ENCODE measurements around the gene SLC39A1. TPM values are rescaled to one million over a fixed set of nuclear protein-coding genes. Genes with fewer than 3 reads are reported as not detected.

The SLC39A1 gene
- total RNA-seq, 1 donor from 2014 or later, result 62.6 TPM

DNA sequence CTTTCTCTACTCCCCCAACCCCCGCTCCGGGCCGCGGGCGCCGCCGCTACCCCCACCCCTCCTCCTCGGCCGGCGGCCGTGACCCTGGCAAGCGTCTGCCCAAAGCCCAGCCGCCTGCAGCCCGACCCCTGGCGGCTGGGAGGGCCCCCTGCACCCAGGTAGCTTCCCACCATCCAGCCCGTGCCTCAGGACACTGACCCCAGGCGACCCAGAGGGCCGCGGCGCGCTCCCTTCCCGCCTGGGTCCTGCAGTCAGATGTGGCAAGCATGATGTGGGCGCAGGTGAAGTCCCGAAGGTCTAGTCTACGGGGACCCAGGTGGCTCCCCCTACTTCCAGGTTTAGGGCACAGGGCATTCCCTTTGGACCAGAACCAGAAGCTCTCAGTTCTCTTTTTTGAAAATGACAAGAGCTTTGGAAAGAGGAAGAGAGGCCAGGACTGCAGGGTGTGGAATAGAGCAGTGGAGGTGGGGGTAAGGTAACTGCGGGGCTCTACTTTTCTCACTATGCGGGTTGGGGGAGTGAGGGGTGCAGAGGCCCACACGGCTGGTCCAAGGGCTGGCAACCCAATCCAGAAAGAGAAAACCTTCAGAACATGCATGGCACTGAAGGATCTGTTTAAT is 16.6 kb downstream of the SLC39A1 start, which contains the start of gene DENND4B:
Gene DENND4B, minus strand, starts transcription at position 97 of the 620 bp plus-strand sequence. CDS start 2,344 bp downstream, outside the sequence.
- peak; percentile 85 for DNase-seq (ENCODE audit: low spot score)

DNA sequence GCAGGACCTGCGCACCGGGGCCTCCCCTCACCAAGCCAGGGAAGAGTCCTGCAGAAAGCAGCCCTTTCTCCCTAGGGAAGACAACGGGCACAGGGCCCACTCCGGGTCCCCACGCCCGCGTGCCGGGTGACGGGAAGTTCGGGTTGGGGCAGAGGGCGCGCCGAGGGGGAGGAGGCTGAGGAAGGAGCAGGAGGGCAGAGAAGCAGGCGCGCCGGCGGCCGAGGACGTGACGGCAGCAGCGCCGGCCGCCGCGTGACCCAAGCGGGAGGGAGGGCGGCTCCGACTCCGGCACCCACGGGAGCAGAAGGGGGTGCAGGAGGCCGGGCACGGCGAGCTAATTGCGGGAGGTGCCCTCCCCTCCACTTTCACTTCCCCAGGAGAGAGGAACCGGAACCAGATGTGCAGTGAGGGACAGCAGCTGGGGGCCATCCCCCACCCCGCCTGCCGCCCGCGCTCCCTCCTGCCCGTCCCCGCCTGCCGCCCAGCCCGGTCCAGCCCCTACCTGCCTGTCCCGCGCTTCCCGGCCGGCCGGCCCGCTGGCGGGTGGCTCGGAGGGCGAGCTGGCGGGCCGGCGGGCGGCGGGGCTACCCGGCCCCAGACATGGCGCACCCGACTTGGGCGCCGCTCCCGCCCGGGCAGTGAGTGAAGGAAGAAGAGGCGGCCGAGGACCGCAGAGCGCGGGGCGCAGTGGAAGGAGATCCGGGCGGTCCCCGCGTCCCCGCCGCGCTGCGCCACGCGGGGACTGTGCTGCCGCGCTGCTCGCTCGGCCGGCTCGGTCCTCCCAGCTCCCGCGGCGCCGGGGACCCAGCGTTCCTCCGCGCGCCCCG is 17.3 kb downstream of the SLC39A1 start:
- DNase-seq (ENCODE audit: low spot score), result peak; percentile 85

DNA sequence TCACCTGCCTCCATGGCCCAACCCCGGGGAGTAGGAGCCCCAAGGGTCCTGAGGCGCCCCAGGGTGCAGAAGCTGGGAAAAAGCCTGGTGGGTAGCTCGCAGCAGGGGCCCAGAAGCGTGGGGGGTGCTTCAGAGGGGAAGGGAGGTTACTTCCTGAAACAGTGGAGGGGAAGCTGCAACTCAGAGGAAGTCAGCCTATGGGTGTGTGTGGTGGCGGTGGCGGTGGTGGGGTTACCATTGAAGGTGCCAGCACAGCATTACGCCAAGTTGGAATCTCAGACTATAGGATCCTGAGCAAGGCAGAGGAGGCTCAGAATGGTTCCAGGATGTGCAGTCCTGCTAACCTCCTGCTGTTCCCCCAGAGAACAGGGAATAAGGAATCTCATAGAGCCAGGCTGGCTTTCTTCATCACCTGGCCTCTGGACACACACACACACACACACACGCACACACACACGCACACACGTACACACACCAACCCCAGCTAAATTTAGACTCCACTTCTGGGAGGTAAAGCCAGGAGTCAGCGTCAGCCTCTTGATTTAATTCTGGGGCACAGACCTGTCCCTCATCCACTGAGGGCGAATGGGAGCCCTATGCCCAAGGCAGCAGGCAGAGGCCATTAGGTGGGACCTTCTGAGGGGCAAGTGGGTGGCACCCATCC is 18.1 kb downstream of the SLC39A1 start:
- DNase-seq (ENCODE audit: low spot score), result peak; percentile 68

DNA sequence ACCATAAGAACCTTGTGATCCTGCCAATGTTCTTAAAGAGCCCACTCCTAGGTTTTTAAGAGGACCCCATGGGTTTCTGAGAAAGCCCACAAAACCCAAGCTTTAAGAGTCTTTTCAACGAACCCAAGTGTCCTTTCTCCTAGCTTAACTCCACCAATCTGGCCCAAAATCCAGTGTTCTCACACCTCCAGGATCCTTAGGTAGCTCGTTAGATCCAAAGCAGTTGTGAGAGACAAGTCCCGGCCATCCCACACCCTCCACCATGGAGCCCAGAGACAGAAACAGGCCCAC is 18.6 kb downstream of the SLC39A1 start:
- no peak for DNase-seq (ENCODE audit: low spot score)

DNA sequence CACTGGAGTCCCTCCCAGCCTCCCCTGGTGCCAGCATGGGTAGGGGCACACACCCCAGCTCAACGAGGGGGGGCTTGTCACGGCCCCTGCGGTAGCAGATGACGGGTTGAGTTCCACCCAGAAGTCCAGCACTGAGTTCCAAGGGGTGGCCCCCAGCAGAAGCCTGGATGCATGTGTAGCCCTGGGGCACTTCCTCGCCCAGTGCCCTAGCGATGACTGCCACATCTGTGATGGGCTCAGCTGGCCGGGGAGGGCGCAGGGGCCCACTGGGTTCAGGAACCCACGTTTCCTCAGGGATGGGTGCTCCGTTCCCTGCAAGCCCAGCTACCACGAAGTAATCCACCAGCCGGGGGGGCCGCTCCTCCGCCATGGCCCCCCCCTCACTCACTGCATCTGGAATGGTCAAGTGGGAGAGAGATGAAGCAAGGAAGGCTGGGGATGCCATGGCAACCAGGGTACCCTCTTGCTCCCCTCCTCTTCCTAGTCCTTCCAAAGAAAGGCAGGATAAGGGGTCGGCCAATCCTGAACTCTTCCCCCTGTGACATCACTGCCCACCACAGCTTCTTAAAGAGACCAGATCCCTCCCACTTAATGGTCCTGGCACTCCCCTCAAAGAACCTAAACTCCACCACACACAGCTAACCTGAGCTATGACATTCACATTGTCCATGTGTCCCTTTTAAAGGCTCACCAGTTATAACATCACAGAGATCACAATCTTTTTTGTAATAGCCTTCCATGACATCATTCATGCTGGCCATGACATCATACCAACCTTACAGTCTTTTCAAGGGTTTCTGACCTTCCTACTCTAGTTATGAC is 19.1 kb downstream of the SLC39A1 start:
- DNase-seq (ENCODE audit: low spot score), result no peak

DNA sequence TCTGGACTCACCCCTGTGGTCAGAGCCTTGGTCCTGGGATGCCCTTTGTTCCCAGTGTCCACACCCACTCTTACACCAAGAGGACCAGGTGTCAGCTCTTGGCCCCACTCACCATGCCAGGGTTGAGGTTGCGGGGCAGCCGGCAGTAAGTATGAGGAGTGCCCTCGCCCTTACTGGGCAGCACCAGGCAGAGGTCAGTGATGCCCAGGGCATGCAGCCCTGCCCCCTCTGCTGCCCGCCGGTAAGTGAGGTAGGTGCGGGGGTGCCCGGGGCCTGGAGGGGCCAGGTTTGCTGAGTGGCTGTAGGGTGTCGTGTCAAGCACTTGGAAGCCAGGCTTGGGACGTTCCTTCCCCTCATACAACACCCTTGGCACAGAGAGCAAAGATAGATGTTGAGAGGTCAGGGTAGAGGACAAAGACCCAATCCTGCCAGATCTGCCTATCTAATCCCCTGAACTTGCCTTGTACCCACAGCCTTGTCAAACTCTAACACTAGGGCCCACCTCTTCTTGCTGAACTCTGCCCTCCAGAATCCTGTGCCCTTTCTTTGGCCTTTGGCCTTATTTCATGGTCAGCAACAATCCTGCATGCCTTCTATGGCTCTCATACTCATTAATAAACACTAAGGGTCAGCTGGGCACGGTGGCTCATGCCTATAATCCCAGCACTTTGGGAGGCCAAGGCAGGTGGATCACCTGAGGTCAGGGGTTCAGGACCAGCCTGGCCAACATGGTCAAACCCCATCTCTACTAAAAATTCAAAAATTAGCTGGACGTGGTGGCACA is 20.4 kb downstream of the SLC39A1 start:
- DNase-seq (ENCODE audit: low spot score), result no peak

DNA sequence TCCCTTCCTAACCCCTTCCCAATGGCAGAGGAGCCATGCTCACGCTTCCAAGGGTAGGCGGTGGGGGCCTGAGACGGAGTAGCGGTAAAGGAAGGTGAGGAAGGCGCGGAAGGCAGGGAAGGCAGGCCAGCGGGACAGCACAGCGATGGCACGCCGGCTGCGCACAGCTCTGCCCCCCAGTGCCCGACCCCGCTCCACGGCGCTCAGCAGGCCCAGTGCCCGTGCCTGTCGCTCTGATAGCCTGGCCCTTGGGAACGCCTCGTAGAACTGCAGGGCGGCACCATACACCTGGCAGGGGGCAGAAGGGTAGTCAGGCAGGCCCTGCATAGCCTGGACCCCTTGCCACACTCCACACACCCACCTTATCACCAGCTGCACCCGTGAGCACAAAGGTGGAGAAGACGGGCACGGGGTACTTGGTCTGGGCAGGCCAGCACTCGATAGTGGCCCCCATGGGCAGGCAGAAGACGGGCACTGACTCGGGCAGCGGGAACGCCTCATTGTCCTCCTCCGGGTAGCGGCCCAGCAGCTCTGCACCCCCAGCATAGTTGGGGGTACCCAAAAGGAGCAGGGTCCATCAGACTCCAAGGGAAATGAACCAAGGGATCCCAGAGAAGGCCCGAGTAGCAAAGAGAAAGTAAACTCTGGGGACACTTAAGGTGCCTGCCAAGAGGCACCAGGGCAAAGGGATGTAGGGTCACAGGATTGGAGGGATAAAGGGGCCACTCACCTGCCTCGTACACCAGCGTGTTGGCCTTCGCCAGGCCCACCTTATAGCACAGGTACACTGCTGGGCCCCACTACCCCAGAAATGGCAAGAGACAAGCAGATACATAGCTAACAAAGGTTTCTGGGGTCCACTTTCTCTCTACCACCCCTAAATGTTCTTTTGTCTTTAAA is 21.3 kb downstream of the SLC39A1 start:
- DNase-seq (ENCODE audit: low spot score), result no peak

DNA sequence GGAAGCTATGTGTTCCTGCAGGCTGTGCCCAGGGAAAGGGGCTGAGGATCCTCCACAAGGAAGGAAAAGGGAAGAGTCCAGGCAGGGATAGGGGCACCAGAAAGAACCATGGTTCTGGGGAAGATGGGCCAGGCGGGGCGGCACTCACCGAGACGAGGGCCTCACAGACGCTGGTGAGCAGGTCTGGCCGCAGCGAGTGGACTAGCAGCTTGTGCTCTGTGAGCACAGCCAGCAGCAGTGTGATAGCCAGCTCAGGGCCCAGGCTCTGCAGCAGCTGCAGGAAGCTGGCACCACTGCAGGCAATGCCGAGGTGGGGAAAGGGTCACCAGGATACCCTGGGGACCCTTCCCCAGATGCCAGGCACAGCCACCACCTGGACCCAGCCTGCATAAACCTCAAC is 22.6 kb downstream of the SLC39A1 start:
- no peak for DNase-seq (ENCODE audit: low spot score)

DNA sequence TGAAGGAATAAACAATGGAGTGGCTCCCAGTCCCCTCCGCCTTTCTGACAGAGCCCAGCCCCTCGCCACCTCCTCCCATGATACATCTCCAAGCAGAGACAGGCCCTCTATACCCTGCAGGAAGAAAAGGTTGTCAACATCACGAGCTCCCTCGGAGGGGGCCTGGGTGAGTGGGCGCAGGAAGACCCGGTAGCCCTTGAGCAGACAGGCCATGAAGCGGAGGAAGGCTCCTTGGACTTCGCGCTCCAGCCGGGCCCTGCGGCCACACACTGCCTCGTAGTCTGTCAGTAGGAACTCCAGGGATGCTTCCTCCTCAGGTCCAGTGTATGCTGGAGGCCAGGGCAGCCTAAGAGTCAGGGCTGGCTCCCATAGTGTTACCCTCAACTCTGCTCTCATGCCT is 23.9 kb downstream of the SLC39A1 start:
- DNase-seq (ENCODE audit: low spot score), result no peak

DNA sequence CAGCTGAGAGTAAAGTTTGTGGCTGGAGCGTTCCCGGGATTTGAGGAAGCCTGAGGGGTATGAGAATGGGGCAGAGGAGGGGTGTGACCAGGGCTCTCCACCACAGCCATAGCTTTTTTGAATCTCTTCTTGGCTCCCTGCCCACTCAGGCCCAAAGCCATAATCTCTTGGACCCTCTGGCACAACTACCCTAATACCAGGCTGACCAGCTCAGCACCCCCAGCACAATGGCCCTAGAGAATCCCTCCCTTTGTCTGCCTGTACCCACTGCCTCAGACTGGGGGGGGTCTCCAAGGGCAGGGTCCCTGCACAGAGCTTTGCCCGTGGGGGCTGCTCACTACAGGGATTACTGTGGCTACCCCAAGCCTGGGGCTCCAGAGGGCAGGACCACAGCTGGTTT is 24.3 kb downstream of the SLC39A1 start:
- no peak for DNase-seq (ENCODE audit: low spot score)

DNA sequence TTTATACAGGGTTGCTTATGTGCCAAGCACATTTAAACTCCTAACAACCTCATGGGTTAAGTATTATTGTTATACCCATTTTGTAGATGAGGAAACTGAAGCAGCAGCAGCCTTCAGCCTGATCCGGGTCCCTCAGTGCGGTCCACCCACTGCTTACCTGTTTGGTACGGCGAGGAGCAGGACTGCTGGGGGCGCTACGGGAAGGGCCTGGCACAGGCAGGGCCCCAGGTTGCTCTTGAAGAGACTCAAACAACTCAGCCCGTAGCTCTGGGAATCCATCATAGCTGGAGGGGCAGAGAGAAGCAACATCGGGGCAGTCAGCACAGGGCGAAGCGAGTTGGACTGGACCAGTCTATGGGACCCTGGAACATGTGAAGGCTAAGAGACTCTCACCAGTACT is 26.0 kb downstream of the SLC39A1 start:
- DNase-seq (ENCODE audit: low spot score), result no peak

DNA sequence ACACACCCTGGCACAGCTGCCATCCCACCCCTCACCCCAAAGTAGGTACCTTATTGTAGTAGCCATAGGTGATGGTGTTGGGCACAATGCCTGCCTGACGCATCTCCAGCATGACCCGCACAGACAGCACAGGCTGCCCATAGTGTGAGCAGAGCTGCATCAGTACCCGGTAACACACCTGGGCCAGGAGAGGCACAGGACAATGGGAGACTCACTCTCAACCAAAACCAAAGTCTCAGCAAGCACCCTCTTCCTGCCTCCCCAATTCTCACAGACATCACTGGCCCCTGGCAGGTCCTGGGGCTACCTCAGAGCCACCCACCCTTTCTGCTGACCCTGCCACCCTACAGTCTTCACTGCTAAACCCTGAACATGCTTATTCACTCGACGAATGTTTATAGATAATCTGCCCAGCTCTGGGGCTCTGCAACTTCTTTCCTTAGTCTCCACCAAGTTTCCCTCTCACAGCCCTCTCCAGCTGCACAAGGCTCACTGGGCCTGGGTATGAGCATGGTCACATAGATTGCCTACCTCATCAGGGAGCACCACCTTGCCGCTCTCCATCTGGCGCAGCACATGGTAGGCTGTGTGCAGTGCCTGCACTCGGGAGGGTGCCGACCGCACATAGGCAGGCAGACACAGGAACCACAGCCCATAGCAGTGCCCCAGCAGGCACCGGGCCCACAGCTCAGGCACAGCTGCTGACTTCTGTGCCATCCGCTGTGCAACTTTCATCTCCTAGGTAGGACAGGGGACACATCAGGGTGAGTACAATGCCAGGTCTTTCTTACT is 27.1 kb downstream of the SLC39A1 start:
- no peak for DNase-seq (ENCODE audit: low spot score)

DNA sequence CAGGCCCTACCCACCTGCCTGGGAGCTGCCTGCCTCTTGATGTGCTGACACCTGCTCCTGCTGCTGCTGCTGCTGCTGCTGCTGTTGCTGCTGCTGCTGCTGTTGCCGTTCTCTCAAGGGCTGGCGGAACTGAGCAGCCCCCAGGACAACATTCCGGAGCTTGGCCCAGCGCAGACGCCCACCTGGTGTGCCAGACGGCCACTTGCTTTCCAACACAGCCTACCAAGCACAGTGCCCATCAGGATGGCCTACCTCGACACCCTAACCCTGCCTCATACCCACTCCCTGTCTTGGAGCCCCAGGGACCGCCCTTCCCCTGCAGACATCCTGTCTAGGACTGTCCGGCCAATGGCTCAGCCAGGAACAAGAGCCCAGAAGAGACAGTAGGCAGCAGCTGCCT is 28.6 kb downstream of the SLC39A1 start:
- DNase-seq (ENCODE audit: low spot score), result no peak

DNA sequence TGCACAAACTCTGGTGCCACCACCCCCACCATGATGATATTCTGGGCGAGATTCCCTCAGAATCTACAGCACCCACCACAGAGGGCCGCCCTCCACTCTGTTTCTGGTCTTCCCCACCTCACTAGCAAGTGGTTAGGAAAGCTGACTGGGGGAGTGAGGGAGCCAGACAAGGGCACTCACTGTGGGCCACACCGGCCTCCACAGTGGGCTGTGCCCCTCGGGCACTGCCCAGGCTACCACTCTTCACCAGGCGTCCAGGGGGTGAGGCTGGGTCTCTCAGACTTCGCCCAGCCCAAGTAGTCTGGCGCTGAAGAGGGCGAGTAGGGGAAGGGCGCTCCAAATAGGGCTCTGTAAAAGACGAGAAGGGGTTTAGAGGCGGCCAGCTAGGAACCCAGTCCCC is 29.4 kb downstream of the SLC39A1 start:
- no peak for DNase-seq (ENCODE audit: low spot score)

DNA sequence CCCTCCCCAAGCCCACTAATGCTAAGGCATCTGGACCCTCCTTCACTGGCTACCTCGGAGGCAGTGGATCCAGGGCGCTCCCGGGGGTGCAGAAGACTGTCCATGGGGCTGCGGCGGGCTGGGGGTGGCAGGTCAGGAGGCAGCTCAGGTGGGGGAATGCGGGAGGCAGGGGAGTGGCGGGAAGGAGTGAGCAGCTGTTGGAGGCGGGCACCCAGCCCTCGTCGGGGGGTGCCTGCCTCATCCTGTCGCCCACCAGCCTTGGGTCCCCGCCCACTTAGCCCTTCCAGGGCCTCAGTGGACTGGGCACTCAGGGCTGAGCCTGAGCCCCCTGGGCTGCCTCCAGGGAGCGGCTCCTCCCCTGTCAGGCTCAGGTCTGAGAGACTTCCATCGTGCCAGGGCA is 29.9 kb downstream of the SLC39A1 start:
- no peak for DNase-seq (ENCODE audit: low spot score)

DNA sequence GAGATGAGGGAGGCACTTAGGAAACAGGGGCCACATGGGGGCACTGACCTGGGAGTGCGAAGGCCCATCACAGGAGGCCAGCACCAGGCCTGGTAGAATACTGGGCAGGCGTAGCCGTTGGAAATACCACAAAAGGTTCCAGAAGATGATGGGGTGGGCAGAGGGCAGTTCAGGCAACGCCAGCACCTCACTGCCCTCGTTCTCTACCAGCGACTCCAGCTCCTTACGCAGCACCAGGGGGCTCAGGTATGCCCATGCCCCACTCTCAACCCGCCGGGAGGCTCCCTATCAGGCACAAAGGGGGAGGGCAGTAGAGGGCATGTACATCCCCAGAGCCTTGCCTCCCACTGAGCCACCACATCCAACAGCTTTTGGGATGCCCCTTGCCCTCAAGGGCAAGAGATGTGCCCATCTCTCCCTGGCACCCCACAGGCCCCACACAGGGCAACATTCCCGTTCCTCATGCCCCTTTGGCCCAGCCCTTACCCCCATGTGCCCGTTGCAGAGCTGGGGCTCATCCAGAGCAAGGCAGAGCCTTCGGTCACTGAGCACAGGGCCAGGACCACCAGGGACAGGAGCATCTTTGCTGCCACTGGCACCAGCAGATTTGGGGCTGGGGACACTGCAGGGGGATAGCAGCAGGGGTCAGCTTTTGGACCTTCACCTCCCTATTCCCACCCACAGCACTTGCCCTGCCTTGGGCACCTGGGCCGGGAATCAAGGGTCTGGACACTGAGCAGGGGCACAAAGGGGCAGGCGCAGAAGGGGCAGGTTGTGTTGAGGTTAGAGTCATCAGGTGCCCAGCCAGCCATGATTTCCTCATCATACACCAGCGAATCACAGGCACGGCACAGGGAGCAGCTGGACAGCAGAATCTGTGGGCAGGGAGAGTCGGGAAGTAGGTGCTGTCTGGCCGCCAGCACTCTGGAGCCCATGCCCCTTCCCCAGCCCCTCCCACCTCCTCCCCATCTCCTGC is 30.9 kb downstream of the SLC39A1 start:
- DNase-seq (ENCODE audit: low spot score), result no peak

DNA sequence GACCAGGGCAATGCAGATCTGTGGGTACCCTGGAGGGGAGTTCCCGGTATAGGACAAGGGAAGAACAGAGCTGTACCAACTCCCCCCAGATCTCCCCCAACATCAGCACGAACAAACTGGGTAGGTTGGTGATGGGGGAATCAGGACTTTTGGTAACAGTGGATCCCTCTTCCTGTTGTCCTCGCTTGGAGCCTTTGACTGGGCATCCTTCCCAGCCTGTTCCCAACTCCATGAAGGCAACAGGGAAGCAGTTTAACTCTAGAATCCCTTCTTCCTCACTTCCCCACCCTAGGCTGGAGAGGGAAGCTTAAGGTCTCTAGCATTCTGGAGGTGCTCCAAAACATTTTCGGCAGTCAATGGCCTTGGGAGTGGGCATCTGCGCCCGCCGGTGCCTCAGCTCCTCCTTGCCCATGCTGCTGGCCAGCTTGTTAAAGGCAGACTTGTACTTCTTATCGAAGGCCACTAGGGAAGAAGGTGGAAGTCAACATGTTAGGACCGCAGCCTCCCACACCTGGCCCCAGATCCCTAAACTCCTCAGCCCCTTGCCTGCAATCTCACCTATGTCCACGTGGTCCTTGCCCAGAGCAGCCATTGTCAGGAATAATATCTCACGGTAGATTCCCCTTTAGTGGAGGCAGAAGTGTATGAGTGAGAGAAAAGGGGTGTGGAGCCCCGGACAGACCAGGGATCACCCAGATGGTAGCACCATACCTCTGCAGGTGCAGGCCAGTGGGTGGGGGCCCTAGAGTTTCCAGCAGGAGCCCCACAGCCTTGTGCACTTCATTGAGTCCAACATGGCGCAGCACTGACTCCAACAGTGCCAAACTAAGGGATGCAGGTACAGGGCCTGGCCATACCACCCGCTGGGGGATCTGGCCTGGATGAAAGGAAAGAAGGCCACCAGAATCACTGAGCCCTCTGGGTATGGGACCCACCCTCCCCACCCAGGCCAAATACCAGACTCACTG is 33.1 kb downstream of the SLC39A1 start:
- no peak for DNase-seq (ENCODE audit: low spot score)

All from ureter (tissue), 1 donor.